Gastroesophageal sphincter (tissue), 4 donors: ENCODE data around the gene FAM184A. TPM values are rescaled to one million over a fixed set of nuclear protein-coding genes. Genes with fewer than 3 reads are reported as not detected.

Source experiments
- ATAC-seq: fragments of 150-250 bp; one replicate; pipeline ENCODE4 v1.9.1; 2016; ENCODE audit warnings: mild to moderate bottlenecking, moderate library complexity
- H3K27ac ChIP-seq, 4 donors: fragments of 200-600 bp; sonication (generic) in 3 of 4; 1 replicate in 3 of 4; 2 replicates in 1 of 4; pipeline ENCODE4 v1.5.1; 2016 to 2019
- H3K27me3 ChIP-seq: fragments of 200-600 bp; sonication (generic); one replicate; pipeline ENCODE4 v1.5.1; 2019
- H3K36me3 ChIP-seq, 2 donors: fragments of 200-600 bp; sonication (generic); one replicate each; pipeline ENCODE4 v1.5.1; 2019; ENCODE audit warnings: control low read depth in 1 of 2
- H3K4me1 ChIP-seq, 3 donors: fragments of 200-600 bp; sonication (generic); 1 replicate in 2 of 3; 2 replicates in 1 of 3; pipeline ENCODE4 v1.5.1; 2016 to 2019; ENCODE audit warnings: control low read depth in 2 of 3
- H3K4me3 ChIP-seq, 2 donors: fragments of 200-600 bp; sonication (generic); one replicate each; pipeline ENCODE4 v1.5.1; 2019; ENCODE audit warnings: mild to moderate bottlenecking in 1 of 2, moderate library complexity in 1 of 2
- H3K9me3 ChIP-seq, 3 donors: fragments of 200-600 bp; sonication (generic); one replicate each; pipeline ENCODE4 v1.5.1; 2017 to 2019; ENCODE audit warnings: control low read depth in 2 of 3
- EP300 ChIP-seq: sonication (generic); formaldehyde crosslinking; IDR thresholded peaks from one replicate; pipeline ENCODE4 v1.6.1; 2017; ENCODE audit warnings: antibody characterized with exemption, mild to moderate bottlenecking
- POLR2A ChIP-seq, 2 donors: fragments of 450-650 bp; IDR thresholded peaks; one replicate each; pipeline ENCODE4 v1.6.1; 2017; ENCODE audit warnings: antibody characterized with exemption in 2 of 2, mild to moderate bottlenecking in 2 of 2, moderate library complexity in 1 of 2
- POLR2AphosphoS5 ChIP-seq: sonication (generic); formaldehyde crosslinking; IDR thresholded peaks from one replicate; pipeline ENCODE4 v1.6.1; 2017; ENCODE audit warnings: antibody characterized with exemption
- WGBS, 2 donors: methylation state at CpG; one replicate each; pipeline ENCODE4 v1.1.5; 2018; ENCODE audit warnings: low coverage in 1 of 2; 5-methylcytosine and 5-hydroxymethylcytosine counted together
- total RNA-seq, 4 donors: library from RNA; depleted of rRNA; stranded (reverse); fragments of >200 nt; gene quantifications; one replicate each; pipeline ENCODE4 v1.1.0, GENCODE V29; 2016
- TF ChIP-seq, protein P1 (sequence below), 4 experiments: fragments of 200-600 bp in 2 of 4; fragments of 450-650 bp in 2 of 4; sonication (generic) in 1 of 4; IDR thresholded peaks; one replicate each; pipeline ENCODE4 v1.5.1; 2017 to 2019; ENCODE audit warnings: antibody characterized with exemption in 4 of 4, mild to moderate bottlenecking in 2 of 4, moderate library complexity in 2 of 4

The FAM184A gene
- total RNA-seq, 4 donors from 2014 or later = 7.5 to 25.5 (median 10.3) TPM

DNA sequence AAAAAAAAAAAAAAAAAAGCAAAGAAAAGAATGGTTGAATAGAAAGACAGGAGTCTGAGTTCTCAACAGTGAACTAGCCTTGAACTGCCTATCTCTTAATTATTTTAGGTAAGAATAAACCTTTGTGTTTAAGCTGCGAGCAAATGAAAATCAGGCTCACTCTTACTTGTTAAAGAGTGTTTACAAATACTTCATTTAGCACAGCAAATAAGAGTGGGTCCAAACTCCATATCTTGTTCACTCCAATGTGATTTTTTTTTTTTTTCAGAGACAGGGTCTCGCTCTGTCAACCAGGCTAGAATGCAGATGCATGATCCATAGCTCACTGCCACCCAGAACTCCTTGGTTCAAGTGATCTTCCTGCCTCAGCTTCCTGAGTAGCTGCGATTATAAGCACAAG, 155.4 kb downstream of the FAM184A start:
- WGBS, 2 donors = 88 to 91% methylated on average over 1 to 3 of the region's 3 CpGs
- Histone ChIP-seq H3K4me3 (no peak overlapping the region), H3K27ac (no peak overlapping the region), H3K9me3 (no peaks in the 10 kb centered on the region), H3K36me3 (peaks cover 2 to 90% of the 10 kb centered on the region in 2 donors), H3K4me1 (no peaks in the 10 kb centered on the region), H3K27me3 (no peaks in the 10 kb centered on the region)
- ATAC-seq = no peak
- TF ChIP-seq POLR2AphosphoS5 (no peak), EP300 (no peak), POLR2A (IDR thresholded peaks at IDR 0.05) (no peak)
- TF ChIP-seq, protein P1, sequence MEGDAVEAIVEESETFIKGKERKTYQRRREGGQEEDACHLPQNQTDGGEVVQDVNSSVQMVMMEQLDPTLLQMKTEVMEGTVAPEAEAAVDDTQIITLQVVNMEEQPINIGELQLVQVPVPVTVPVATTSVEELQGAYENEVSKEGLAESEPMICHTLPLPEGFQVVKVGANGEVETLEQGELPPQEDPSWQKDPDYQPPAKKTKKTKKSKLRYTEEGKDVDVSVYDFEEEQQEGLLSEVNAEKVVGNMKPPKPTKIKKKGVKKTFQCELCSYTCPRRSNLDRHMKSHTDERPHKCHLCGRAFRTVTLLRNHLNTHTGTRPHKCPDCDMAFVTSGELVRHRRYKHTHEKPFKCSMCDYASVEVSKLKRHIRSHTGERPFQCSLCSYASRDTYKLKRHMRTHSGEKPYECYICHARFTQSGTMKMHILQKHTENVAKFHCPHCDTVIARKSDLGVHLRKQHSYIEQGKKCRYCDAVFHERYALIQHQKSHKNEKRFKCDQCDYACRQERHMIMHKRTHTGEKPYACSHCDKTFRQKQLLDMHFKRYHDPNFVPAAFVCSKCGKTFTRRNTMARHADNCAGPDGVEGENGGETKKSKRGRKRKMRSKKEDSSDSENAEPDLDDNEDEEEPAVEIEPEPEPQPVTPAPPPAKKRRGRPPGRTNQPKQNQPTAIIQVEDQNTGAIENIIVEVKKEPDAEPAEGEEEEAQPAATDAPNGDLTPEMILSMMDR (IDR thresholded peaks at IDR 0.05) = no peak

DNA sequence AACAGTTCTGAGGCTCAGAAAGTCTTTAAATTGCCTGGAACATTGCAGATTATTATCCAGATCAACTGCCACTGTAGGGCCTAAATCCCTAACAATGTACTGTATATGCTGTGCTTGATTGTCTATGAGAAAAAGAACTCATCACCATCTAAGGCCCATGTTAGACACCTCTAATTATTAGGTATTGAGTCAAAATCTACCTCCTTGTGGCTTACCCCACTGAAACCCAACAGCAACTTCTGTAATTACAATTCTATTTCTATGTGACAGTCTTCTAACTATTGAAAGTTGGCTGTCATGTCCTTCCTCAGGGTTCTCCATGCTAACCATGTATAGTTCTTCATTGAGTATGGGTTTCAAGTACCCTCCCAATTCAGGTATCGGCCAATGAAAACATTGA, 157.4 kb downstream of the FAM184A start:
- Histone ChIP-seq H3K36me3 (peaks cover 0 to 90% of the 10 kb centered on the region in 2 donors), H3K27me3 (no peaks in the 10 kb centered on the region), H3K4me3 (no peak overlapping the region), H3K9me3 (no peaks in the 10 kb centered on the region), H3K27ac (no peak overlapping the region), H3K4me1 (no peaks in the 10 kb centered on the region)
- no peak for ATAC-seq
- TF ChIP-seq POLR2A (IDR thresholded peaks at IDR 0.05) = no peak
- no peak for TF ChIP-seq POLR2AphosphoS5
- TF ChIP-seq, protein P1 (IDR thresholded peaks at IDR 0.05) = no peak
- TF ChIP-seq EP300 = no peak
- WGBS, 2 donors = 50 to 100% methylated on average over 1 of the region's 1 CpG

DNA sequence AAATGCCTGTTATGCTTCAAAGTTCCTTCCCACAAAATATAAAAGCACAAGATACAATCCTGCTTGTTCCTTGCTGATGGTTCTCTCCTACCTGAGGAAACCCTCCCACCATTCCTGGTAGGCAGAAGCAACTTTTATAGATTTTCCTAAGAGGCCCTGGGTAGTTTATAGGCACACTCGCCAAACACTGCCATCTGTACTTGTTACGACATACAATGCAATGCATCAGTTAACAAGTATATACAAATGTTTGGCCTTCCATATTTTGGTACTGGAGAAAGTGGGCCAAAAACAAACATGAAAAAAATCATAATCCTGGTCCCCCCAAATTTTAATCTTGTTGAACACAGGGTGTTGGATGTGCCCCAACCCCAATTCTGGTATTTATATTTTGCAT, 160.1 kb downstream of the FAM184A start:
- Histone ChIP-seq H3K27ac (no peak overlapping the region), H3K27me3 (no peaks in the 10 kb centered on the region), H3K4me3 (no peak overlapping the region), H3K9me3 (no peaks in the 10 kb centered on the region), H3K36me3 (peaks cover 0 to 93% of the 10 kb centered on the region in 2 donors), H3K4me1 (no peaks in the 10 kb centered on the region)
- TF ChIP-seq, protein P1 (IDR thresholded peaks at IDR 0.05) = no peak
- no peak for TF ChIP-seq EP300
- no peak for TF ChIP-seq POLR2AphosphoS5
- no peak for TF ChIP-seq POLR2A (IDR thresholded peaks at IDR 0.05)
- 85 to 94% methylated on average over 2 of the region's 2 CpGs for WGBS, 2 donors
- no peak for ATAC-seq

DNA sequence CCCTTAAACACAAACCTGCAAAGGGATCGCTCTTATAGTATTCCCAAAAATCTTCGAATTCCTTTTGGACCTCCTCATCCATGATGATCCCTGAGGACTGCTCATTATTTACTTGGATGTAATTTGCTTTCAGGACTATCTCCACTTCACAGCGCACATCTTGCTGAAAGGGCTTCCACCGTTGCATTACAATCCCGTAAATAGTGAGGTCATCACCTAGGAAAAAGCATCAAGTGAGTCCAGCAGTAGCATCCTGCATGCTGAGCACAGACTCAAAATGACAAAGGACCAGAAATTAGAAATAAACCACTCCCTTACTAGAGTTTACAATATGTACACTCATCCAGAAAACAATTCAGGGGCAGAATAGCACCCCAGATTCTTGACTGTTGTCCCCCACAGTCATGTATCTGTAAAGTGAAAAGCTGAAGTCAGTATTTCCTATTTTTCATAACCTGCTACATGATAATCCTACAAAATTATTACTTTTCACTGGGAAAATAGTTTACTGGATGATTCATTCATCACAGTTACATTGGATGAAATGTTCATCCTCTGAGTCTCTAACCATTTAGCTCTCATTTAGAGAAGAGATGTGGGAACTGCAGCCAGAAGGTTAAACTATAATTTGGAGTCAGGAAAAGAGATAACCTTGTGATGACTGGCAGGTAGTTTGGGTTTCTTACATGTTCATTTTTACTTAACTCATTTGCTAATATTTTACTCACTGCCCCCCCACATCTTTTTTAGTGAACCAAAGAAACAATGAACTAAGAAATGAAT, 160.7 kb downstream of the FAM184A start:
- TF ChIP-seq, protein P1 (IDR thresholded peaks at IDR 0.05) = no peak
- TF ChIP-seq POLR2A (IDR thresholded peaks at IDR 0.05) (no peak), EP300 (no peak), POLR2AphosphoS5 (no peak)
- Histone ChIP-seq H3K36me3 (peaks cover 0 to 93% of the 10 kb centered on the region in 2 donors), H3K27ac (no peak overlapping the region), H3K4me3 (no peak overlapping the region), H3K4me1 (no peaks in the 10 kb centered on the region), H3K9me3 (no peaks in the 10 kb centered on the region), H3K27me3 (no peaks in the 10 kb centered on the region)
- 81 to 87% methylated on average over 5 of the region's 5 CpGs for WGBS, 2 donors
- ATAC-seq = no peak

DNA sequence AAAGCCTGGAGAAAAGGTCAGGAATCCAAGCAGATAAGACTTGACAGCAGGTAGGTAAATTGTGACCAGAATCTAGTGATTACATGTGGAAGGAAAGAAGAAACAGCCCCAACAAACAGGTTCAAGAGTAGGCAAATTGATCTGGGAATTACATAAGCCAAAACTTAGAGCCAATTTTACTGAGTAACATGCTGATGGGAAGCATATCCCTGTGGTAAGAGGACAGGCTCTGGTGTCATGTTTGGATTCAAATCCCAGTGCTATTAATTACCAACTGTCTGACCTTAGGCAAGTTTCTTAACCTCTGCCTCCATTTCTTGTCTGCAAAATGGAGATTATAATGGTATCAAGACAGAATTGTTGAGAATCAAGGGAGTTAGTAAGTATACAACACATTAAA, 163.9 kb downstream of the FAM184A start:
- ATAC-seq = no peak
- Histone ChIP-seq H3K27ac (no peak overlapping the region), H3K27me3 (no peaks in the 10 kb centered on the region), H3K4me3 (no peak overlapping the region), H3K9me3 (no peaks in the 10 kb centered on the region), H3K36me3 (peaks cover 0 to 93% of the 10 kb centered on the region in 2 donors), H3K4me1 (peaks cover 0 to 7% (median 0%) of the 10 kb centered on the region in 3 donors)
- no peak for TF ChIP-seq POLR2A (IDR thresholded peaks at IDR 0.05)
- TF ChIP-seq, protein P1 (IDR thresholded peaks at IDR 0.05) = no peak
- no peak for TF ChIP-seq POLR2AphosphoS5
- TF ChIP-seq EP300 = no peak
